Astrocyte (in vitro differentiated cells and primary cell): ENCODE measurements around the gene APOH. TPM values are rescaled to one million over a fixed set of nuclear protein-coding genes. Genes with fewer than 3 reads are reported as not detected.

Experiments used
- DNase-seq: peaks from one replicate; pipeline ENCODE4 v3.0.0-alpha.2; 2010; ENCODE audit warnings: low read depth
- FAIRE-seq: peaks from 2 replicates; lab custom pipeline; 2011; peaks lifted over from hg19 to GRCh38; lab: Jason Lieb, UNC
- H2AFZ ChIP-seq: 2 replicates; pipeline ENCODE4 v1.6.0; 2012; ENCODE audit warnings: low read depth, low read length, inconsistent platforms
- H3K27ac ChIP-seq: 2 replicates; pipeline ENCODE4 v1.5.1; 2011; ENCODE audit warnings: low read depth, low read length, inconsistent platforms
- H3K27me3 ChIP-seq: 2 replicates; pipeline ENCODE4 v1.6.0; 2011; ENCODE audit warnings: low read length, inconsistent platforms; ENCODE audit not compliant: insufficient read depth
- H3K36me3 ChIP-seq: 2 replicates; pipeline ENCODE4 v1.5.1; 2011; ENCODE audit warnings: low read length, inconsistent platforms; ENCODE audit not compliant: insufficient read depth
- H3K4me1 ChIP-seq: 2 replicates; pipeline ENCODE4 v1.5.1; 2011; ENCODE audit warnings: low read length, inconsistent platforms; ENCODE audit not compliant: insufficient read depth
- H3K4me2 ChIP-seq: 2 replicates; pipeline ENCODE4 v1.6.0; 2012; ENCODE audit warnings: low read length, inconsistent platforms
- H3K4me3 ChIP-seq: 2 replicates; pipeline ENCODE4 v1.5.1; 2011; ENCODE audit warnings: low read depth, mild to moderate bottlenecking, low read length, inconsistent platforms; ENCODE audit not compliant: insufficient read depth
- H3K79me2 ChIP-seq: 2 replicates; pipeline ENCODE4 v1.6.0; 2012; ENCODE audit warnings: mild to moderate bottlenecking, low read length, inconsistent platforms; ENCODE audit not compliant: insufficient read depth
- H3K9ac ChIP-seq: 2 replicates; pipeline ENCODE4 v1.6.0; 2012; ENCODE audit warnings: mild to moderate bottlenecking, low read length, inconsistent platforms
- H3K9me3 ChIP-seq: 2 replicates; pipeline ENCODE4 v1.5.1; 2012; ENCODE audit warnings: low read depth, mild to moderate bottlenecking, low read length, inconsistent platforms; ENCODE audit not compliant: insufficient read depth
- H4K20me1 ChIP-seq: 2 replicates; pipeline ENCODE4 v1.6.0; 2012; ENCODE audit warnings: low read length, inconsistent platforms; ENCODE audit not compliant: insufficient read depth
- H3K27ac Mint-ChIP-seq: one replicate; pipeline ENCODE4 v1.8.0; 2021; ENCODE audit warnings: mild to moderate bottlenecking, mixed read lengths; ENCODE audit not compliant: unreplicated experiment
- H3K27me3 Mint-ChIP-seq: one replicate; pipeline ENCODE4 v1.8.0; 2021; ENCODE audit warnings: low read depth, mixed read lengths; ENCODE audit not compliant: unreplicated experiment
- H3K36me3 Mint-ChIP-seq: one replicate; pipeline ENCODE4 v1.8.0; 2021; ENCODE audit warnings: low read depth, mixed read lengths; ENCODE audit not compliant: unreplicated experiment
- H3K4me1 Mint-ChIP-seq: one replicate; pipeline ENCODE4 v1.8.0; 2021; ENCODE audit warnings: low read depth, mixed read lengths; ENCODE audit not compliant: unreplicated experiment
- H3K4me3 Mint-ChIP-seq: one replicate; pipeline ENCODE4 v1.8.0; 2021; ENCODE audit warnings: mild to moderate bottlenecking, moderate library complexity, mixed read lengths; ENCODE audit not compliant: unreplicated experiment
- H3K9me3 Mint-ChIP-seq: one replicate; pipeline ENCODE4 v1.8.0; 2021; ENCODE audit warnings: mild to moderate bottlenecking, mixed read lengths; ENCODE audit not compliant: unreplicated experiment
- EZH2 ChIP-seq: IDR thresholded peaks from 2 replicates; pipeline ENCODE4 v1.6.1; 2012; ENCODE audit warnings: mild to moderate bottlenecking, low read length, inconsistent platforms; ENCODE audit not compliant: insufficient read depth
- total RNA-seq: library from RNA; stranded (reverse); gene quantifications from 2 replicates; pipeline ENCODE4 v1.2.1, GENCODE V29; 2021
- TF ChIP-seq, protein P1 (sequence below): IDR thresholded peaks from 2 replicates; pipeline ENCODE4 v1.5.1; 2011; ENCODE audit warnings: low read depth, mild to moderate bottlenecking, inconsistent platforms, low read length, moderate library complexity; ENCODE audit not compliant: insufficient read depth

The APOH gene
- total RNA-seq, 1 donor from 2014 or later: not detected

DNA sequence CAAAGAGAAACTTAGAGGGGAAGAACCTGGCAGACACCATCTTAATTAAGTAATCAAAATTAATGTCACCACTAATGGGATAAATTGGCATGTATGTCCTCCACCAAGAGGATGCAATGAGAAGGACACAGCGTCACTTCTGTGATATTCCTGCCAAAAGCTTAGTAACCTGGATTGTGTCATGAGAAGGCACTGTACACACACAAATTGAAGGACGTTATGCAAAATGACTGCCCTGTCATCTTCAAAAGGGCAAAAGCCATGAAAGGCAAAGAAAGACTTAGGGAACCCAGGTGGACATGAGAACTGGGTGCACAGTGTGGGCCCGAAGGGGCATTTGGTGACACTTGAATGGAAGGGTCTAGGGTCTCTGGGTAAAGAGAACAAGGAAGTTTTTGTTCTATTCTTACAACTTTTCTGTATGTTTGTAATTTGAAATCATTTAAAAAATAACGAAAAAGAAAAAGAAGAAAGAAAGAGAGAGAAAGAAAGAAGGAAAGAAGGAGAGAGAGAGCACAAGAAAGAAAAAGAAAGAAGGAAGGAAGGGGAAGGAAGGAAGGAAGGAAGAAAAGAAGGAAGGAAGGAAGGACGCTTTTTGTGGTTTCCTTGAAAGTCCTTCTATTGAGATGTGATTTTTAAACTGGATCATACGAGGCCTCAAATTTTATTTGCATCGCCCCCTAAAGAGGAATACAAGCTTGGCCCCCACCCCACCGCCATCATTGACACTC lies 4.0 kb upstream of the APOH start:
- H4K20me1 ChIP-seq: no peaks in the 10 kb centered on the region
- DNase-seq (no peak), FAIRE-seq (no peak)
- H3K27me3 ChIP-seq: peaks cover 2% of the 10 kb centered on the region
- no peak for TF ChIP-seq EZH2
- TF ChIP-seq, protein P1, sequence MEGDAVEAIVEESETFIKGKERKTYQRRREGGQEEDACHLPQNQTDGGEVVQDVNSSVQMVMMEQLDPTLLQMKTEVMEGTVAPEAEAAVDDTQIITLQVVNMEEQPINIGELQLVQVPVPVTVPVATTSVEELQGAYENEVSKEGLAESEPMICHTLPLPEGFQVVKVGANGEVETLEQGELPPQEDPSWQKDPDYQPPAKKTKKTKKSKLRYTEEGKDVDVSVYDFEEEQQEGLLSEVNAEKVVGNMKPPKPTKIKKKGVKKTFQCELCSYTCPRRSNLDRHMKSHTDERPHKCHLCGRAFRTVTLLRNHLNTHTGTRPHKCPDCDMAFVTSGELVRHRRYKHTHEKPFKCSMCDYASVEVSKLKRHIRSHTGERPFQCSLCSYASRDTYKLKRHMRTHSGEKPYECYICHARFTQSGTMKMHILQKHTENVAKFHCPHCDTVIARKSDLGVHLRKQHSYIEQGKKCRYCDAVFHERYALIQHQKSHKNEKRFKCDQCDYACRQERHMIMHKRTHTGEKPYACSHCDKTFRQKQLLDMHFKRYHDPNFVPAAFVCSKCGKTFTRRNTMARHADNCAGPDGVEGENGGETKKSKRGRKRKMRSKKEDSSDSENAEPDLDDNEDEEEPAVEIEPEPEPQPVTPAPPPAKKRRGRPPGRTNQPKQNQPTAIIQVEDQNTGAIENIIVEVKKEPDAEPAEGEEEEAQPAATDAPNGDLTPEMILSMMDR: no peak
- no peak overlapping the region for H3K4me3 ChIP-seq
- H3K4me1 Mint-ChIP-seq: no peaks in the 10 kb centered on the region
- H3K4me2 ChIP-seq: no peak overlapping the region
- H3K36me3 ChIP-seq: no peaks in the 10 kb centered on the region
- no peak overlapping the region for H3K27ac ChIP-seq
- no peaks in the 10 kb centered on the region for H3K4me1 ChIP-seq
- no peak overlapping the region for H3K27ac Mint-ChIP-seq
- no peaks in the 10 kb centered on the region for H3K79me2 ChIP-seq
- no peak overlapping the region for H3K9ac ChIP-seq
- no peaks in the 10 kb centered on the region for H3K9me3 Mint-ChIP-seq
- H3K27me3 Mint-ChIP-seq: peaks cover 2% of the 10 kb centered on the region
- H3K9me3 ChIP-seq: no peaks in the 10 kb centered on the region
- no peak overlapping the region for H3K4me3 Mint-ChIP-seq
- no peaks in the 10 kb centered on the region for H3K36me3 Mint-ChIP-seq
- H2AFZ ChIP-seq: no peak overlapping the region

DNA sequence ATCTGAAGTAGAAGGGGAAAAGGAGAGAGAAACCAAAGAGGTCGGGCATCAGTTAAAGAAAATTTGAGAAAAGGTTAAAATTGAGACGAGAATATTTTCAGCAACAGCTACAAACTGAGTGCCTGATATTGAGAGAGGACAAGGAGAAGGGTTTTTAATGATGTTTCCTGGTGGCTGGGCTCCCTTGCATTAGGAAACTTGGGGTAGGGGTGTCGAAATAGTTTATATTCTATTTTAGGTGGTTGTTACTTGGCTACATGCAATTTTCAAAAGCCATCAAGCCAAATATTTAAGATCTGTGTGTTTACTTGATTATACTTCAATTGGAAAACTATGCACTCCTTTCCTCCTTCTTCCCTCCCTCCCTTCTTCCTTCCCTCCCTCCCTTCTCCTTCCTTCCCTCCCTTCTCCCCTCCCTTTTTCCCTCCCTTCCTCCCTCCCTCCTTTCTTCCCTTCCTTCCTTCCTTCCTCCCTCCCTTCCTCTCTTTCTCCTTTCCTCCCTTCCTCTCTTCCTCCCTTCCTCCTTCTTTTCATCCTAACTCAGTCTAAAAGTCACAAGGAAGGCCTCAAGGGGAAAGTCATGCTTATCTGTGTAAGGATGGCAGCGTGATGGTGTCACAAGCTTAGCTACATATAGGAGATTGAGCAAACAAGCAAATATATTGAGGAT lies 1.8 kb upstream of the APOH start:
- H3K27ac Mint-ChIP-seq: no peak overlapping the region
- H3K9me3 Mint-ChIP-seq: no peaks in the 10 kb centered on the region
- Histone ChIP-seq H3K9me3 (no peaks in the 10 kb centered on the region), H3K9ac (no peak overlapping the region), H3K4me3 (no peak overlapping the region), H3K36me3 (no peaks in the 10 kb centered on the region), H3K4me1 (no peaks in the 10 kb centered on the region), H3K79me2 (no peaks in the 10 kb centered on the region), H3K4me2 (no peak overlapping the region), H4K20me1 (no peaks in the 10 kb centered on the region), H3K27ac (no peak overlapping the region), H3K27me3 (peaks cover 6% of the 10 kb centered on the region), H2AFZ (no peak overlapping the region)
- DNase-seq: no peak
- H3K36me3 Mint-ChIP-seq: no peaks in the 10 kb centered on the region
- no peaks in the 10 kb centered on the region for H3K27me3 Mint-ChIP-seq
- no peak overlapping the region for H3K4me3 Mint-ChIP-seq
- no peaks in the 10 kb centered on the region for H3K4me1 Mint-ChIP-seq
- TF ChIP-seq EZH2: no peak
- TF ChIP-seq, protein P1: no peak
- FAIRE-seq: no peak
